Endodermal cell (in vitro differentiated cells): ENCODE results near the gene MYG1. TPM values are rescaled to one million over a fixed set of nuclear protein-coding genes. Genes with fewer than 3 reads are reported as not detected.

Experiments used
- DNase-seq: peaks from one replicate; pipeline ENCODE4 v3.0.0-alpha.2; 2017
- H3K27ac ChIP-seq: 2 replicates; pipeline ENCODE4 v1.5.1; 2013; ENCODE audit warnings: mild to moderate bottlenecking, low read depth, low read length, moderate library complexity
- H3K27me3 ChIP-seq: 2 replicates; pipeline ENCODE4 v1.6.1; 2013; ENCODE audit warnings: mild to moderate bottlenecking, low read length, moderate library complexity; ENCODE audit not compliant: insufficient read depth, control insufficient read depth, poor library complexity, severe bottlenecking
- H3K36me3 ChIP-seq: 2 replicates; pipeline ENCODE4 v1.7.0; 2013; ENCODE audit warnings: mild to moderate bottlenecking, low read length, moderate library complexity; ENCODE audit not compliant: control insufficient read depth, insufficient read depth
- H3K4me1 ChIP-seq: one replicate; pipeline ENCODE4 v1.7.0; 2013; ENCODE audit warnings: low read length; ENCODE audit not compliant: control insufficient read depth, insufficient read depth
- H3K4me3 ChIP-seq: 2 replicates; pipeline ENCODE4 v1.5.1; 2013; ENCODE audit warnings: mild to moderate bottlenecking, low read length, moderate library complexity
- H3K9ac ChIP-seq: 2 replicates; pipeline ENCODE4 v1.6.1; 2013; ENCODE audit warnings: mild to moderate bottlenecking, low read length, moderate library complexity; ENCODE audit not compliant: poor library complexity, severe bottlenecking; ENCODE audit errors: extremely low read depth
- H3K9me3 ChIP-seq: 2 replicates; pipeline ENCODE4 v1.6.1; 2013; ENCODE audit warnings: mild to moderate bottlenecking, low read length, moderate library complexity; ENCODE audit not compliant: control insufficient read depth
- H3K27ac Mint-ChIP-seq: 2 replicates; pipeline ENCODE4 v1.8.0; 2020; ENCODE audit warnings: mixed read lengths
- H3K27me3 Mint-ChIP-seq: 2 replicates; pipeline ENCODE4 v1.8.0; 2021; ENCODE audit warnings: mild to moderate bottlenecking, mixed read lengths; ENCODE audit not compliant: insufficient read depth
- H3K36me3 Mint-ChIP-seq: 2 replicates; pipeline ENCODE4 v1.8.0; 2020; ENCODE audit warnings: low read depth, mixed read lengths
- H3K4me1 Mint-ChIP-seq: 2 replicates; pipeline ENCODE4 v1.8.0; 2020; ENCODE audit warnings: mixed read lengths
- H3K4me3 Mint-ChIP-seq: 2 replicates; pipeline ENCODE4 v1.8.0; 2020; ENCODE audit warnings: mild to moderate bottlenecking, moderate library complexity, mixed read lengths
- H3K9me3 Mint-ChIP-seq: 2 replicates; pipeline ENCODE4 v1.8.0; 2020; ENCODE audit warnings: mild to moderate bottlenecking, mixed read lengths
- WGBS, 2 experiments: methylation state at CpG; one replicate each; pipeline versions ENCODE4 v1.1.5 to v1.1.7; 2013; ENCODE audit warnings: missing lambda C conversion rate in 2 of 2, mixed read lengths in 1 of 2; ENCODE audit not compliant: insufficient coverage in 1 of 2, insufficient read length in 1 of 2; 5-methylcytosine and 5-hydroxymethylcytosine counted together
- total RNA-seq, 2 donors: library from RNA; stranded (reverse); fragmentation: NEBNext Ultra II Directional in 1 of 2; extraction: Animal tissue kit (Norgen Biotek cat#: 25700) in 1 of 2; gene quantifications; 2 replicates in 1 of 2; 3 replicates in 1 of 2; pipeline ENCODE4 v1.2.1, GENCODE V29; 2021
- TF ChIP-seq, protein P1 (sequence below): fragments of 200-600 bp; sonication (generic); conservative IDR thresholded peaks from 2 replicates; pipeline ENCODE4 v1.5.0; 2021; ENCODE audit warnings: antibody characterized with exemption, mild to moderate bottlenecking

MYG1 gene
- total RNA-seq, 2 donors from 2014 or later: 55.3 to 74.2 TPM

DNA sequence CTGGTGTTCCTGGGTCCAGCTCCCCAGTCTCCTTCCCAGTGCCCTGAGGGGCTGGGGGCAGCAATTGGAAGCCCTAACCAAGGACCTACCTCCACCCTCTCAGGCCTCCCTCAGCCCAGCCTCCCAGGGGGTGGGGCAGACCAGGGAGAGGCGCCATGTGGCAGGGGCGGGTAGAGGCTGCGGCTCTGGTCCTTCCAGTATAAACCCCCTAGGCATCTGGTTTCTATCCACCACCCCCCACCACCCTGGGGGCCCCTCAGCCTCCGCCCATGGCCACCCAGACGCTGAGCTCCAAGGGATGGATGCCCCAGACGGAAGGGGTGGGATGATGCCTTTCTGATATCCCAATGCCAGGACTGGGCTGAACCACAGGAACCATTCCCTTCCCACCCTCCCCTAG, 39.4 kb downstream of the MYG1 start:
- H3K27me3 Mint-ChIP-seq: peaks cover 34% of the 10 kb centered on the region
- no peaks in the 10 kb centered on the region for H3K36me3 ChIP-seq
- no peak for DNase-seq
- TF ChIP-seq, protein P1, sequence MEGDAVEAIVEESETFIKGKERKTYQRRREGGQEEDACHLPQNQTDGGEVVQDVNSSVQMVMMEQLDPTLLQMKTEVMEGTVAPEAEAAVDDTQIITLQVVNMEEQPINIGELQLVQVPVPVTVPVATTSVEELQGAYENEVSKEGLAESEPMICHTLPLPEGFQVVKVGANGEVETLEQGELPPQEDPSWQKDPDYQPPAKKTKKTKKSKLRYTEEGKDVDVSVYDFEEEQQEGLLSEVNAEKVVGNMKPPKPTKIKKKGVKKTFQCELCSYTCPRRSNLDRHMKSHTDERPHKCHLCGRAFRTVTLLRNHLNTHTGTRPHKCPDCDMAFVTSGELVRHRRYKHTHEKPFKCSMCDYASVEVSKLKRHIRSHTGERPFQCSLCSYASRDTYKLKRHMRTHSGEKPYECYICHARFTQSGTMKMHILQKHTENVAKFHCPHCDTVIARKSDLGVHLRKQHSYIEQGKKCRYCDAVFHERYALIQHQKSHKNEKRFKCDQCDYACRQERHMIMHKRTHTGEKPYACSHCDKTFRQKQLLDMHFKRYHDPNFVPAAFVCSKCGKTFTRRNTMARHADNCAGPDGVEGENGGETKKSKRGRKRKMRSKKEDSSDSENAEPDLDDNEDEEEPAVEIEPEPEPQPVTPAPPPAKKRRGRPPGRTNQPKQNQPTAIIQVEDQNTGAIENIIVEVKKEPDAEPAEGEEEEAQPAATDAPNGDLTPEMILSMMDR: no peak
- no peaks in the 10 kb centered on the region for H3K4me1 ChIP-seq
- H3K27ac ChIP-seq: no peak overlapping the region
- no peaks in the 10 kb centered on the region for H3K9me3 Mint-ChIP-seq
- H3K27ac Mint-ChIP-seq: no peak overlapping the region
- 86 to 100% methylated on average over 1 to 6 of the region's 6 CpGs for WGBS, 2 experiments
- H3K27me3 ChIP-seq: no peaks in the 10 kb centered on the region
- H3K9me3 ChIP-seq: no peaks in the 10 kb centered on the region
- no peaks in the 10 kb centered on the region for H3K36me3 Mint-ChIP-seq
- H3K4me1 Mint-ChIP-seq: peaks cover 10% of the 10 kb centered on the region
- H3K4me3 Mint-ChIP-seq: no peak overlapping the region
- no peak overlapping the region for H3K4me3 ChIP-seq
- H3K9ac ChIP-seq: no peak overlapping the region

DNA sequence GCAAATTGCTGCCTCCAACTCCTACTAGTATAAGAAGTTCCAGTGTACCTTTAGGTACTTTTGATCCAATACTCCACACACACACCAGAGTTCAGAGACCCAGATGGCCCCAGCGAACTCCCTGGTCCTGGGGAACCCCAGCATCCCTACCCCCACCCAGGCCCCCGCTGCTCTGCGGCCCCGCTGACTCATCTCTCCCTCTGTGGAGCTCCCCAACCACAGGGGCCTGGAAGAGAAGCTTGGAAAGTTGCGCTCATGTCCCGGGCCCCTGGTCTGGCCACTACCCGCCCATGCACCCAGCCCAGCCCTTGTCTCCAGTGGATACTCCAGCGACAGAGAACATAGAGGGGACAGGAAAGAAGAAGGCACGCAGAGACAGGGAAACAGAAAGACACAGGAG, 40.9 kb downstream of the MYG1 start:
- Histone ChIP-seq H3K9ac (no peak overlapping the region), H3K9me3 (no peaks in the 10 kb centered on the region), H3K27ac (no peak overlapping the region), H3K4me1 (peaks cover under 1% of the 10 kb centered on the region), H3K36me3 (no peaks in the 10 kb centered on the region), H3K4me3 (no peak overlapping the region), H3K27me3 (no peaks in the 10 kb centered on the region)
- Mint-ChIP-seq H3K27ac (no peak overlapping the region), H3K9me3 (no peaks in the 10 kb centered on the region), H3K36me3 (no peaks in the 10 kb centered on the region), H3K4me3 (no peak overlapping the region), H3K27me3 (peaks cover 31% of the 10 kb centered on the region), H3K4me1 (peaks cover 12% of the 10 kb centered on the region)
- DNase-seq: peak; percentile 49
- TF ChIP-seq, protein P1: no peak
- WGBS, 2 experiments: 90 to 92% methylated on average over 4 to 9 of the region's 9 CpGs

DNA sequence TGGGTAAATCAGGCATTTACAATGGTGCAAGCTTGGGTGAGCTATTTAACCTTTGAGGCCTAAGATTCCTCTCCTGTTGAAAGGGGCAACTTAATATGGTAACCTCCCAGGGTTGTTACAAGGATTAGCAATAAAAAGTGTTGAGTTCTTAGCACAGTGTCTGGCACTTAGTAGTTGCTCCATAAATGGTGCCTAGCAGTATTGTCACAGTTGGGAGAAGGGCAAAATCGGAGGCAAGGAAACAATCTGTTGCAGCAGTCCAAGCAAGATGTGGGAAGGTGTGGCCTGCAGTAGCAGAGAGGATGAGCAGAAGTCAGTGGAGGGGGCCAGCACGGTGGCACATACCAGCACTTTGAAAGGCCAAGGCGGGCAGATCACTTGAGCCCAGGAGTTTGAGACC, 44.0 kb downstream of the MYG1 start:
- DNase-seq: no peak
- Histone ChIP-seq H3K4me1 (peaks cover 8% of the 10 kb centered on the region), H3K9ac (no peak overlapping the region), H3K27me3 (no peaks in the 10 kb centered on the region), H3K36me3 (no peaks in the 10 kb centered on the region), H3K9me3 (no peaks in the 10 kb centered on the region), H3K27ac (no peak overlapping the region), H3K4me3 (no peak overlapping the region)
- Mint-ChIP-seq H3K4me1 (peaks cover 11% of the 10 kb centered on the region), H3K27ac (no peak overlapping the region), H3K4me3 (no peak overlapping the region), H3K9me3 (no peaks in the 10 kb centered on the region), H3K36me3 (no peaks in the 10 kb centered on the region), H3K27me3 (peaks cover 27% of the 10 kb centered on the region)
- 65 to 90% methylated on average over 2 to 3 of the region's 3 CpGs for WGBS, 2 experiments
- TF ChIP-seq, protein P1: no peak
